Fibroblast of lung (primary cell): ENCODE data around the gene TMEM14C.

ENCODE experiments used
- EZH2 ChIP-seq: IDR thresholded peaks from 2 replicates; pipeline ENCODE4 v1.5.1; 2012; ENCODE audit warnings: low read length, control low read depth, mild to moderate bottlenecking; ENCODE audit errors: missing control alignments
- TF ChIP-seq, protein P1 (sequence below), 2 donors: IDR thresholded peaks in 1 of 2; conservative IDR thresholded peaks in 1 of 2; 1 replicate in 1 of 2; 2 replicates in 1 of 2; pipeline ENCODE4 v1.5.1; 2011 to 2012; ENCODE audit warnings: low read length in 2 of 2, control low read depth in 1 of 2, inconsistent platforms in 1 of 2, low read depth in 1 of 2, mild to moderate bottlenecking in 1 of 2

- TF ChIP-seq, protein P1, sequence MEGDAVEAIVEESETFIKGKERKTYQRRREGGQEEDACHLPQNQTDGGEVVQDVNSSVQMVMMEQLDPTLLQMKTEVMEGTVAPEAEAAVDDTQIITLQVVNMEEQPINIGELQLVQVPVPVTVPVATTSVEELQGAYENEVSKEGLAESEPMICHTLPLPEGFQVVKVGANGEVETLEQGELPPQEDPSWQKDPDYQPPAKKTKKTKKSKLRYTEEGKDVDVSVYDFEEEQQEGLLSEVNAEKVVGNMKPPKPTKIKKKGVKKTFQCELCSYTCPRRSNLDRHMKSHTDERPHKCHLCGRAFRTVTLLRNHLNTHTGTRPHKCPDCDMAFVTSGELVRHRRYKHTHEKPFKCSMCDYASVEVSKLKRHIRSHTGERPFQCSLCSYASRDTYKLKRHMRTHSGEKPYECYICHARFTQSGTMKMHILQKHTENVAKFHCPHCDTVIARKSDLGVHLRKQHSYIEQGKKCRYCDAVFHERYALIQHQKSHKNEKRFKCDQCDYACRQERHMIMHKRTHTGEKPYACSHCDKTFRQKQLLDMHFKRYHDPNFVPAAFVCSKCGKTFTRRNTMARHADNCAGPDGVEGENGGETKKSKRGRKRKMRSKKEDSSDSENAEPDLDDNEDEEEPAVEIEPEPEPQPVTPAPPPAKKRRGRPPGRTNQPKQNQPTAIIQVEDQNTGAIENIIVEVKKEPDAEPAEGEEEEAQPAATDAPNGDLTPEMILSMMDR (conservative IDR thresholded peaks at IDR 0.05 in 1 of 2, IDR thresholded peaks at IDR 0.05 in 1 of 2; ENCODE audit: low read depth in 1 of 2, low read length in 2 of 2): no peak
- TF ChIP-seq EZH2: no peak
These were observed 24.0 kb downstream of the TMEM14C start for GRCh38 chr6:10746915-10747250.
